Neural crest cell (in vitro differentiated cells): Measurements from ENCODE around the gene SLF2. TPM values are rescaled to one million over a fixed set of nuclear protein-coding genes. Genes with fewer than 3 reads are reported as not detected.

Experiments used
- DNase-seq: peaks from one replicate; pipeline ENCODE4 v3.0.0; 2021; ENCODE audit warnings: low read depth, mixed read lengths, low spot score
- H3K27ac Mint-ChIP-seq: one replicate; pipeline ENCODE4 v1.8.0; 2021; ENCODE audit warnings: mild to moderate bottlenecking, mixed read lengths; ENCODE audit not compliant: unreplicated experiment
- H3K27me3 Mint-ChIP-seq: 2 replicates; pipeline ENCODE4 v1.8.0; 2021; ENCODE audit warnings: low read depth, mild to moderate bottlenecking, mixed read lengths
- H3K36me3 Mint-ChIP-seq: 2 replicates; pipeline ENCODE4 v1.8.0; 2021; ENCODE audit warnings: low read depth, mild to moderate bottlenecking, mixed read lengths
- H3K4me1 Mint-ChIP-seq: 2 replicates; pipeline ENCODE4 v1.8.0; 2021; ENCODE audit warnings: mixed read lengths
- H3K4me3 Mint-ChIP-seq: one replicate; pipeline ENCODE4 v1.8.0; 2021; ENCODE audit warnings: mild to moderate bottlenecking, mixed read lengths
- H3K9me3 Mint-ChIP-seq: 2 replicates; pipeline ENCODE4 v1.8.0; 2021; ENCODE audit warnings: mixed read lengths
- total RNA-seq: library from RNA; stranded (reverse); gene quantifications from 2 replicates; pipeline ENCODE4 v1.2.1, GENCODE V29; 2021
- TF ChIP-seq, protein P1 (sequence below): fragments of 200-600 bp; sonication (generic); conservative IDR thresholded peaks from 2 replicates; pipeline ENCODE4 v1.5.0; 2021; ENCODE audit warnings: antibody characterized with exemption, mild to moderate bottlenecking

The SLF2 gene
- total RNA-seq, 1 donor from 2014 or later, result 39.6 TPM

DNA sequence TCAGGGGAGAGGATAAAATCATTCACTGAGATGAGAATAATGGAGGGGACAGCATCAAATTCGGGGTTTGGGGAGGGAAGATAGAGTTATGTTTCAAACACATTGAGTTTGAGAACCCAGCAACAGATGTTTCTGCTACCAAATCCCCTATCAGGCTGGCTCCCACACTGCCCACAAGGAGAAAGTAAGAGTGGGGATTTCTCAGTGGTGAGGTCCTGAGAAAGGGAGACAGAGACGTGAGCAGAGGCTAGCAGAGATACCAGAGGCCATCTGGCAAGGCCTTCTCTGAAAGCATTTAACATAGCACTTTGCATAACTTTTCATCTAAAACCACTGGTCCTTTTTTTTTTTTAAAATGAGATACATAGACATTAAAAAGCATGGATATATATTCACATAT is 7.8 kb upstream of the SLF2 start:
- H3K36me3 Mint-ChIP-seq, result no peaks in the 10 kb centered on the region
- no peaks in the 10 kb centered on the region for H3K9me3 Mint-ChIP-seq
- peaks cover 7% of the 10 kb centered on the region for H3K4me1 Mint-ChIP-seq
- no peak for DNase-seq
- TF ChIP-seq, protein P1, sequence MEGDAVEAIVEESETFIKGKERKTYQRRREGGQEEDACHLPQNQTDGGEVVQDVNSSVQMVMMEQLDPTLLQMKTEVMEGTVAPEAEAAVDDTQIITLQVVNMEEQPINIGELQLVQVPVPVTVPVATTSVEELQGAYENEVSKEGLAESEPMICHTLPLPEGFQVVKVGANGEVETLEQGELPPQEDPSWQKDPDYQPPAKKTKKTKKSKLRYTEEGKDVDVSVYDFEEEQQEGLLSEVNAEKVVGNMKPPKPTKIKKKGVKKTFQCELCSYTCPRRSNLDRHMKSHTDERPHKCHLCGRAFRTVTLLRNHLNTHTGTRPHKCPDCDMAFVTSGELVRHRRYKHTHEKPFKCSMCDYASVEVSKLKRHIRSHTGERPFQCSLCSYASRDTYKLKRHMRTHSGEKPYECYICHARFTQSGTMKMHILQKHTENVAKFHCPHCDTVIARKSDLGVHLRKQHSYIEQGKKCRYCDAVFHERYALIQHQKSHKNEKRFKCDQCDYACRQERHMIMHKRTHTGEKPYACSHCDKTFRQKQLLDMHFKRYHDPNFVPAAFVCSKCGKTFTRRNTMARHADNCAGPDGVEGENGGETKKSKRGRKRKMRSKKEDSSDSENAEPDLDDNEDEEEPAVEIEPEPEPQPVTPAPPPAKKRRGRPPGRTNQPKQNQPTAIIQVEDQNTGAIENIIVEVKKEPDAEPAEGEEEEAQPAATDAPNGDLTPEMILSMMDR, result no peak
- H3K4me3 Mint-ChIP-seq, result no peak overlapping the region
- peaks cover 7% of the 10 kb centered on the region for H3K27me3 Mint-ChIP-seq
- peak overlapping the region; percentile 31 for H3K27ac Mint-ChIP-seq

DNA sequence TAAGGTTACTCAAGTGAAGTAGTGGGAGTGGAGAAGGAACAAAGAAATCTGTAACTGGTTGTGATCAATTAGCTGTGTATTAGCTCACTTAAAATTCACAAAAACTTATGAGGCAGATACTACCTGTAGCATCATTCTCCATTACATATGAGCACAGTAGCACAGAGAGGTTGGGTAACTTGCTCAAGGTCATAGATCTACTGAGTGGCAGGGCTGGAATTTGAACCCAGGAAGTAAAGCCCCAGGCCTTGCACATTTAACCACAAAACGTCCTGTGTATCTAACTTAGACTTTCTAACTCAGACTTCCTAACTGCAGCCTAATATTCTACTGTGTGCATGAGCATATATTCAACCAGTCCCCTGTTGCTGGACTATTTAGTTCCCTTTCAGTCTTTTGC is 5.6 kb upstream of the SLF2 start:
- no peak for DNase-seq
- Mint-ChIP-seq H3K27ac (no peak overlapping the region), H3K9me3 (no peaks in the 10 kb centered on the region), H3K36me3 (no peaks in the 10 kb centered on the region), H3K4me3 (no peak overlapping the region), H3K4me1 (peaks cover 21% of the 10 kb centered on the region), H3K27me3 (peaks cover 2% of the 10 kb centered on the region)
- TF ChIP-seq, protein P1, result no peak

DNA sequence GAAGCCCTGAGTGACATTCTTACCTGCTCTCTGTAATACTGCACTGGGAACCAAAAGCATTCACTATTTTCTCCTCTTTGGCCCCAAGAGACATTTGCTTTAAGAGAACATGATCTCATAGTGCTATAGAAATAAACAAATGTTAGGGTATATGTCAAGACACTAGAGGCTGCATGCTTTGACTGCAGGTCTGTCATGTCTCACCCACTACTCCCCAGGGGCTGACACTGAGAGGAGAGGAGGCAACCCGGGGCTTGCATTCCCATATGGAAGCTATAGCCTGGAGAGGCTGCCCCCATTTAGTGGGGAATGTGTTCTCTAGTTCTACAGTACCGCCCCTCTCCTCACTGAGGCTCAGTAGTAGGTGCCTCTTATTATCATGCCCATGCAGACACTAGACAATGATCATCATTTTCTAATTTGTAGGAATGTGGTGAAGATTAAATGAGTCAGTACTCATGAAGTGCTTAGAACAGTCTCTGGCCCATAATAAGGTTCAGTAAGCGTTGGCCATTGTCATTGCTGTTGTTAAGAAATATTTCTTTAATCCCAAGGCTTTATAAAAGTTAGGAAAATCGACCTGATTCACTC is 4.9 kb upstream of the SLF2 start:
- peaks cover 27% of the 10 kb centered on the region for H3K4me1 Mint-ChIP-seq
- H3K27ac Mint-ChIP-seq, result no peak overlapping the region
- H3K4me3 Mint-ChIP-seq, result no peak overlapping the region
- TF ChIP-seq, protein P1, result no peak
- H3K36me3 Mint-ChIP-seq, result no peaks in the 10 kb centered on the region
- H3K27me3 Mint-ChIP-seq, result peaks cover 2% of the 10 kb centered on the region
- no peaks in the 10 kb centered on the region for H3K9me3 Mint-ChIP-seq
- DNase-seq, result no peak

DNA sequence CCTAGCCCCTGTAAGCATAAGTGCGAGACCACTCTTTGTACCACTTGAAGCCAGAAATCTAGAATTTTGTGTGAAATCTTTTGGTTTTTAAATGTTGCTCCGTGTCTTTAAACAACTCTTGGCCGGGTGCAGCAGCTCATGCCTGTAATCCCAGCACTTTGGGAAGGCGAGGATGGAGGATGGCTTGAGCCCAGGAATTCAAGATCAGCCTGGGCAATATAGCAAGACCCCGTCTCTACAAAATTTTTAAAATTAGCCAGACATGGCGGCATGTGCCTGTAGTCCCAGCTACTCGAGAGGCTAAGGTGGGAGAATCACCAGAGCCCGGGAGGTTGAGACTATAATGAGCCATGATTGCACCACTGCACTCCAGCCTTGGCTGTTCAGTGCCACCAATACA is 4.4 kb upstream of the SLF2 start:
- Mint-ChIP-seq H3K4me1 (peaks cover 30% of the 10 kb centered on the region), H3K27ac (no peak overlapping the region), H3K4me3 (no peak overlapping the region), H3K27me3 (peaks cover 2% of the 10 kb centered on the region), H3K36me3 (no peaks in the 10 kb centered on the region), H3K9me3 (no peaks in the 10 kb centered on the region)
- DNase-seq, result no peak
- TF ChIP-seq, protein P1, result no peak

DNA sequence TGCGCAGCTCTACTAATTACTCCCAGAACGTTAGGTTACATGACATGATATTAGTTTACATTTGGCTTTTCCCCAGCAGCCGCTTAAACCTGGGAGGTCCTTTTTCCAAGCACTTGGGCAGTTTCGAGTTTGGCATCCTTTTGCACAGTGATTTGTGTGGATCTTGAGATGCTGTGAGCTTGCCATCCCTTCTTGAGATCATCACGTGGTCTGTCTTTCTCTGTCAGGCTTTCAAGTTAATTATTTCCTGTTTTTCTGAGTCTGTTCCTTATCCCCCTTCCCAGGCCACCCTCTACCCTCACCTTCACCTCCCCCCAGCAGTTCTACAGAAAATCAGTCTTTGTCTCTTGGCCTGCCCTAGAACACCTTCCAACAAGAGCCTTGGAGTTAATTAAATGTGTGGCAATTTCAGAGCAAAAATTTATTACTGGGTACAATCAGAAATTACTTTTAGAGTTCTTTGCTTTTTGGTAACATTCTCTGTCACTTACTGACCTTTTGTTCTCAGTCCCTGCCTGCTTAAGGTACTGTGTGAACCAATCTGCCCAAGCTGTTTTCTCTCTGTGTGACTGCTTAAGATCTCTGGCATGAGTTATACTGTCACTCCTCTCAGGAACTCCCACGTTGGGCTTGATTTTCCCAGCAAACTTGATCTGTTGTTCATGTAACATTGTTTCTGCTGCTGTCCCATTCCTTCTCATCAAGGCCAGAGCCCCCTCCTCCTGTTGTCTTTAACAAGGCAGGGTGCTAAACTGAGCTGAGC is 3.1 kb upstream of the SLF2 start:
- H3K27ac Mint-ChIP-seq, result peak overlapping the region; percentile 14
- TF ChIP-seq, protein P1, result no peak
- peaks cover 2% of the 10 kb centered on the region for H3K27me3 Mint-ChIP-seq
- H3K9me3 Mint-ChIP-seq, result no peaks in the 10 kb centered on the region
- peak overlapping the region; percentile 47 for H3K4me3 Mint-ChIP-seq
- no peak for DNase-seq
- H3K4me1 Mint-ChIP-seq, result peaks cover 43% of the 10 kb centered on the region
- H3K36me3 Mint-ChIP-seq, result no peaks in the 10 kb centered on the region
